Measurements from ENCODE around the gene PROSER3.

DNA sequence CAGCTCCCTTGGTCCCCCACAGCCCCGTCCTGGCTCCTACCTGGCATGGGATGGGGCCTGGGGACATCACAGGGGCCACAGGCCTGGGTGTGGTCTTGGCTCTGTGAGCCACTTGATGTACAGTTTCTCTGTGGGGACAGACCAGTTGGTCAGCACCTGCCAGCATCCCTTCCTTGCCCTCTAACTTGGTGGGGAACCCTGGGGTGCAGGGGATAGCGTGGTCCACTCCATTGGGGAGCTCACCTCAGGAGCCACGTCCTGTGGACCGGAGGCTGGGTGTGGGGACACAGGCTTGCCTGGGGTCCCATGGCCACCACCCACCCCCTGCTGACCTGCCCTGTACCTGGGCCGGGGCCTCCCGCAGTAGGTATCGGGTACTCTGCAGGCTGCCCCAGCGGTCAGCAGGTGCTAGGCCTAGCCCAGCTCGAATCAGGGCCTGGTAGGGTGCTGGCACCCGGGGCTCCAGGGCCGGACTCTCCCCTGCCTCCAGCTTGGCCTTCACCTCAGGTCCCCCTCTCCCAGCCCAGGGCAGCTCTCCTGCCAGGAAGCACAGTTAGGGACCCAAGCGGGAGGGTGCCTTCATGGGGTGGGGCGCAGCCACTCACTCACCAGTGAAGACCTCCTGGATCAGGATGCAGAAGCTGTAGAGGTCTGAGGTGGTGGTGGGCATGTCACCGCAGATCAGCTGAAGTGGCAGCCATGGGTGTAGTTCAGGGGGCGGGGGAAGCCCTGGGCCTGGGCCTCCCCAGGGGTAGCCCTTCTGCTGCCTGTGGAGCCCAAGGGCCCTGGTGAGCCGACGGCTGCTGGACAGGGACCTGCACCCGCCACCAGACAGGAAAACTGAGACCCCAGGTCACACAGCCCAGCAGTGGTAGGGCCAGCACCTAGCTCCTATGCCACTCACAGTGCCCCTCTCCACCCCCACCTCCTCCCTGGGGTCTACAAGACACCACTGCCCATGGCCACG lies 32.3 kb downstream of the PROSER3 start:
- TF ChIP-seq, protein P1, sequence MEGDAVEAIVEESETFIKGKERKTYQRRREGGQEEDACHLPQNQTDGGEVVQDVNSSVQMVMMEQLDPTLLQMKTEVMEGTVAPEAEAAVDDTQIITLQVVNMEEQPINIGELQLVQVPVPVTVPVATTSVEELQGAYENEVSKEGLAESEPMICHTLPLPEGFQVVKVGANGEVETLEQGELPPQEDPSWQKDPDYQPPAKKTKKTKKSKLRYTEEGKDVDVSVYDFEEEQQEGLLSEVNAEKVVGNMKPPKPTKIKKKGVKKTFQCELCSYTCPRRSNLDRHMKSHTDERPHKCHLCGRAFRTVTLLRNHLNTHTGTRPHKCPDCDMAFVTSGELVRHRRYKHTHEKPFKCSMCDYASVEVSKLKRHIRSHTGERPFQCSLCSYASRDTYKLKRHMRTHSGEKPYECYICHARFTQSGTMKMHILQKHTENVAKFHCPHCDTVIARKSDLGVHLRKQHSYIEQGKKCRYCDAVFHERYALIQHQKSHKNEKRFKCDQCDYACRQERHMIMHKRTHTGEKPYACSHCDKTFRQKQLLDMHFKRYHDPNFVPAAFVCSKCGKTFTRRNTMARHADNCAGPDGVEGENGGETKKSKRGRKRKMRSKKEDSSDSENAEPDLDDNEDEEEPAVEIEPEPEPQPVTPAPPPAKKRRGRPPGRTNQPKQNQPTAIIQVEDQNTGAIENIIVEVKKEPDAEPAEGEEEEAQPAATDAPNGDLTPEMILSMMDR (IDR thresholded peaks at IDR 0.05): no peak
- TF ChIP-seq POLR2A (IDR thresholded peaks at IDR 0.05): no peak

Measured in tibial nerve (tissue), 3 donors.